Measurements from ENCODE around the gene AFAP1L2.

The AFAP1L2 gene

DNA sequence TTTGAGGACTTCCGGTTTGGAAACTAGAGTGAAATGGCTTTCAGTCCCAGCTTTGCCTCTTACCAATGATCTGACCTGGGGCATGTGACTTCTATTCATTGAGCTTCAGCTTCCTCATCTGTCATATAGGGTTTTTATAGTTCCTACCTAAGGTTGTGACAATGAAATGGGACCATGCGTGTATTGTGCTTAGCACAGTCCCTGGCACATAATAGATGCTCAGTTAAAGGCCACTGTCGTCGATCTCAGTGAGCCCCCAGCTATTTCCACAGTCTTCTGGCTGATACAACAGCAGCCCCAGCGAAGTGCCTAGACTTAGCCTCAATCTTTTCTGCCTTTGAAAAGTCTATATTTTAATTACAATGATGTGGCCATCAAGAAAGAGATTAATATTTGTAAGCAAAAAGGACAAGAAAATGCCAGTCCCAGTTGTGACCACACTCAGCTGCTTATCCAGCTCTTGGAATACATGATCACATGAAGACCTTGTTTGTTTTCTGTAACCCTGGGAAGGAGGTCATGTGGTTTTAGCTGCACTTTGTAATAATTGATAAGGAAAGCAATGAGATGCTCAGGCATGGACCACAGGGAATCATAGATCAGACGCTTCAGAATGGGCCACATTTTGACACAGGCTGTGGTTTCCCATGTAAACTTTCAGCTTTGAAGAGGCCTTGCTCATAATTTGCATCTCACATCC is 120.6 kb downstream of the AFAP1L2 start:
- no peak for DNase-seq (ENCODE audit: low read depth)
- no peak overlapping the region for H3K4me3 ChIP-seq (ENCODE audit: low read length)
- TF ChIP-seq, protein P1, sequence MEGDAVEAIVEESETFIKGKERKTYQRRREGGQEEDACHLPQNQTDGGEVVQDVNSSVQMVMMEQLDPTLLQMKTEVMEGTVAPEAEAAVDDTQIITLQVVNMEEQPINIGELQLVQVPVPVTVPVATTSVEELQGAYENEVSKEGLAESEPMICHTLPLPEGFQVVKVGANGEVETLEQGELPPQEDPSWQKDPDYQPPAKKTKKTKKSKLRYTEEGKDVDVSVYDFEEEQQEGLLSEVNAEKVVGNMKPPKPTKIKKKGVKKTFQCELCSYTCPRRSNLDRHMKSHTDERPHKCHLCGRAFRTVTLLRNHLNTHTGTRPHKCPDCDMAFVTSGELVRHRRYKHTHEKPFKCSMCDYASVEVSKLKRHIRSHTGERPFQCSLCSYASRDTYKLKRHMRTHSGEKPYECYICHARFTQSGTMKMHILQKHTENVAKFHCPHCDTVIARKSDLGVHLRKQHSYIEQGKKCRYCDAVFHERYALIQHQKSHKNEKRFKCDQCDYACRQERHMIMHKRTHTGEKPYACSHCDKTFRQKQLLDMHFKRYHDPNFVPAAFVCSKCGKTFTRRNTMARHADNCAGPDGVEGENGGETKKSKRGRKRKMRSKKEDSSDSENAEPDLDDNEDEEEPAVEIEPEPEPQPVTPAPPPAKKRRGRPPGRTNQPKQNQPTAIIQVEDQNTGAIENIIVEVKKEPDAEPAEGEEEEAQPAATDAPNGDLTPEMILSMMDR (conservative IDR thresholded peaks at IDR 0.05; ENCODE audit: low read depth, low read length): no peak

GRCh38 chr10:114283091-114283490 is 121.2 kb downstream of the AFAP1L2 start:
- no peak overlapping the region for H3K4me3 ChIP-seq (ENCODE audit: low read length)
- TF ChIP-seq, protein P1 (conservative IDR thresholded peaks at IDR 0.05; ENCODE audit: low read depth, low read length): no peak
- no peak for DNase-seq (ENCODE audit: low read depth)

GRCh38 chr10:114282526-114282925 is 121.8 kb downstream of the AFAP1L2 start:
- TF ChIP-seq, protein P1 (conservative IDR thresholded peaks at IDR 0.05; ENCODE audit: low read depth, low read length): no peak
- no peak overlapping the region for H3K4me3 ChIP-seq (ENCODE audit: low read length)
- no peak for DNase-seq (ENCODE audit: low read depth)

GRCh38 chr10:114281461-114281860 is 122.8 kb downstream of the AFAP1L2 start:
- TF ChIP-seq, protein P1 (conservative IDR thresholded peaks at IDR 0.05; ENCODE audit: low read depth, low read length): no peak
- DNase-seq (ENCODE audit: low read depth): no peak
- H3K4me3 ChIP-seq (ENCODE audit: low read length): no peak overlapping the region

DNA sequence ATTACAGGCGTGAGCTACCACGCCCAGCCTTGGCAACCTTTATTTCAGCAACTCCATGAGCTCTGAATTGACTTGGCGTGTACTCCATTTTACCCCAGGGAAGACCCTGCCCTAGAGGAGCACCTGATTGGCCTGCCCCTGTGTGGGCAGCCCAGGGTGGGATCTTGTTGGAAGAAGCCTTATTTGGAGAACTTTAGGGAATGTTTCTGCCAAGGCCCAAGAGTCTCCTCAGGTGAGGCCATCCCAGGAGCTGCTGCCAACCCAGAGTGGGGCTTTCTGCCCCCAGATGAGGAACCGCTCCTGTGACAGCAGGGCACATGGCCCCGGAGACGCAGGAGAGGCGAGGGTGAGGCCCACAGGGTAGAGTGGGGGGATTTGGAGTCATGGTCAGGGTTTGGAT is 123.3 kb downstream of the AFAP1L2 start:
- no peak for DNase-seq (ENCODE audit: low read depth)
- TF ChIP-seq, protein P1 (conservative IDR thresholded peaks at IDR 0.05; ENCODE audit: low read depth, low read length): no peak
- H3K4me3 ChIP-seq (ENCODE audit: low read length): no peak overlapping the region

GRCh38 chr10:114279901-114280644 is 124.2 kb downstream of the AFAP1L2 start:
- no peak overlapping the region for H3K4me3 ChIP-seq (ENCODE audit: low read length)
- no peak for DNase-seq (ENCODE audit: low read depth)
- TF ChIP-seq, protein P1 (conservative IDR thresholded peaks at IDR 0.05; ENCODE audit: low read depth, low read length): no peak

- H3K4me3 ChIP-seq (ENCODE audit: low read length): no peak overlapping the region
- TF ChIP-seq, protein P1 (conservative IDR thresholded peaks at IDR 0.05; ENCODE audit: low read depth, low read length): no peak
- DNase-seq (ENCODE audit: low read depth): no peak
Measured at GRCh38 chr10:114279289-114279688, 125.0 kb downstream of the AFAP1L2 start.
